Caco-2 (cell line): Measurements from ENCODE around the gene LHX5. TPM values are rescaled to one million over a fixed set of nuclear protein-coding genes. Genes with fewer than 3 reads are reported as not detected.

Experiments
- BruUV-seq: library from RNA; stranded (reverse); fragments of 400-500 nt; replicated peaks from 2 replicates; lab custom pipeline; 2021; lab: Mats Ljungman, UMichigan
- CTCF ChIA-PET: fragments of 300-600 bp; sonication (Branson Sonifier 250); formaldehyde crosslinking; loops from one replicate; lab custom pipeline; 2022; ENCODE audit warnings: antibody characterized with exemption; lab: Charles Lee
- POLR2A ChIA-PET: fragments of 300-600 bp; sonication (Branson Sonifier 250); formaldehyde crosslinking; loops from one replicate; lab custom pipeline; 2022; ENCODE audit warnings: antibody characterized with exemption; lab: Charles Lee
- DNase-seq, 2 experiments: peaks; one replicate each; pipeline versions ENCODE4 v3.0.0 to v3.0.0-alpha.2; 2020 to 2022
- H3K27me3 ChIP-seq: replicated peaks from 2 replicates; pipeline ENCODE4 v1.6.0; 2011; ENCODE audit warnings: low read length; ENCODE audit not compliant: control insufficient read depth, insufficient read depth
- H3K36me3 ChIP-seq: 2 replicates; pipeline ENCODE4 v1.5.1; 2011; ENCODE audit warnings: low read length; ENCODE audit not compliant: control insufficient read depth, insufficient read depth
- H3K4me1 ChIP-seq: fragments of 250-450 bp; sonication (Bioruptor Pico); 2 replicates; pipeline ENCODE4 v1.5.1; 2020; ENCODE audit warnings: mild to moderate bottlenecking
- H3K4me3 ChIP-seq: 2 replicates; pipeline ENCODE4 v1.5.1; 2011; ENCODE audit warnings: low read depth, mild to moderate bottlenecking, control low read depth, low read length
- H3K9me3 ChIP-seq: fragments of 250-450 bp; sonication (Bioruptor Pico); 2 replicates; pipeline ENCODE4 v1.5.1; 2020; ENCODE audit warnings: mild to moderate bottlenecking, moderate library complexity
- H3K27ac Mint-ChIP-seq: one replicate; pipeline ENCODE4 v1.8.0; 2022; ENCODE audit warnings: mixed read lengths; ENCODE audit not compliant: unreplicated experiment
- H3K27me3 Mint-ChIP-seq: one replicate; pipeline ENCODE4 v1.8.0; 2022; ENCODE audit warnings: mixed read lengths; ENCODE audit not compliant: insufficient read depth, unreplicated experiment
- H3K36me3 Mint-ChIP-seq: one replicate; pipeline ENCODE4 v1.8.0; 2022; ENCODE audit warnings: mild to moderate bottlenecking, mixed read lengths; ENCODE audit not compliant: insufficient read depth, unreplicated experiment
- H3K4me1 Mint-ChIP-seq: one replicate; pipeline ENCODE4 v1.8.0; 2022; ENCODE audit warnings: low read depth, mixed read lengths; ENCODE audit not compliant: unreplicated experiment
- H3K4me3 Mint-ChIP-seq: one replicate; pipeline ENCODE4 v1.8.0; 2022; ENCODE audit warnings: mild to moderate bottlenecking, moderate library complexity, mixed read lengths; ENCODE audit not compliant: unreplicated experiment
- H3K9me3 Mint-ChIP-seq: one replicate; pipeline ENCODE4 v1.8.0; 2022; ENCODE audit warnings: mixed read lengths; ENCODE audit not compliant: unreplicated experiment
- CTCF ChIP-seq, 2 experiments: fragments of 200-600 bp in 1 of 2; IDR thresholded peaks; 1 replicate in 1 of 2; 2 replicates in 1 of 2; pipeline versions ENCODE4 v1.5.1 to v1.8.0; 2011 to 2022; ENCODE audit warnings: antibody characterized with exemption in 1 of 2, control low read depth in 1 of 2, inconsistent platforms in 1 of 2, low read depth in 1 of 2, low read length in 1 of 2, mild to moderate bottlenecking in 1 of 2, moderate library complexity in 1 of 2; ENCODE audit not compliant: insufficient read depth in 1 of 2, severe bottlenecking in 1 of 2, unreplicated experiment in 1 of 2
- intact Hi-C: fragments of 100-400 bp; cut with micrococcal nuclease; formaldehyde crosslinking; loops from one replicate; pipeline ENCODE4 v1.10.0; 2022; ENCODE audit not compliant: unreplicated experiment
- total RNA-seq: library from RNA; stranded (reverse); gene quantifications from 2 replicates; pipeline ENCODE4 v1.2.3, GENCODE V29; 2022

The LHX5 gene
- total RNA-seq, 1 experiment from 2014 or later = 0.25 TPM

DNA sequence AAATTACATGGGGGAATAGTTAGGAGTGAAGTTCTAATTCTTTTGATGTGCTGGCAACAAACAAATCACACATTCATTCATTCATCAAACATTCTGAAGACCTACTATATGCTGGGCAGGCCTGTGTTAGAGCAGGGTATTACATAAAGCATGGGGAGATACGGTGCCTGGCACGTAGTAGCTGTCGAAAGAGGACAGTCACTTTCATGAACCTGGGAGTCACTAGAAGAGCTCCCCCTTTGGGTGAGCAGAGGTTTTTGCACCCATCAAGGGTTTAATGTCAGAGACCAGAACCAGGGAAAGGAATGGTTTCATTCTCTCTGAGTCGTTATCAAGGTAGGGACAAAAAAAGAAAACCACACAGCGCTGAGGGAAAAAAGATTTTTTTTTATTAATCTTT lies 10.0 kb downstream of the LHX5 start:
- no peak overlapping the region for H3K4me3 Mint-ChIP-seq
- peak in 1 of 2 experiments; percentile 55 for TF ChIP-seq CTCF (IDR thresholded peaks at IDR 0.05; ENCODE audit: insufficient read depth in 1 of 2, low read depth in 1 of 2, low read length in 1 of 2, severe bottlenecking in 1 of 2, unreplicated experiment in 1 of 2)
- no peaks in the 10 kb centered on the region for H3K9me3 Mint-ChIP-seq
- peaks cover 34% of the 10 kb centered on the region for H3K27me3 Mint-ChIP-seq
- H3K4me1 Mint-ChIP-seq = peaks cover 9% of the 10 kb centered on the region
- H3K36me3 ChIP-seq = no peaks in the 10 kb centered on the region
- intact Hi-C loops = loop anchor here (1.0 to 10.0 kb wide), 4 partner anchors 133 to 451 kb away; no protein-coding TSS in a partner anchor
- no peaks in the 10 kb centered on the region for H3K36me3 Mint-ChIP-seq
- H3K4me3 ChIP-seq = no peak overlapping the region
- H3K27ac Mint-ChIP-seq = no peak overlapping the region
- BruUV-seq = no TSS peak
- H3K9me3 ChIP-seq = no peaks in the 10 kb centered on the region
- ChIA-PET POLR2A (no interaction called here), CTCF (interaction anchor here (0.6 to 1.6 kb wide), 8 partner anchors 14 to 447 kb away, joined by 3 to 5 read pairs (median 4); no protein-coding TSS in a partner anchor)
- no peak for DNase-seq
- H3K27me3 ChIP-seq = peaks cover 2% of the 10 kb centered on the region
- H3K4me1 ChIP-seq = peaks cover 11% of the 10 kb centered on the region; the same call in 1 of the 2 replicates

GRCh38 chr12:113459981-113460380 lies 11.7 kb downstream of the LHX5 start:
- no peak overlapping the region for H3K4me3 Mint-ChIP-seq
- Histone ChIP-seq H3K9me3 (no peaks in the 10 kb centered on the region), H3K4me1 (peaks cover 9% of the 10 kb centered on the region; the same call in 1 of the 2 replicates), H3K27me3 (no peaks in the 10 kb centered on the region; the same call in none of the 2 replicates), H3K36me3 (no peaks in the 10 kb centered on the region), H3K4me3 (no peak overlapping the region)
- POLR2A ChIA-PET = interaction anchor here (0.6 kb wide), 1 partner anchor 169 kb away, joined by 3 read pairs; no protein-coding TSS in a partner anchor
- peaks cover 29% of the 10 kb centered on the region for H3K27me3 Mint-ChIP-seq
- H3K9me3 Mint-ChIP-seq = no peaks in the 10 kb centered on the region
- TF ChIP-seq CTCF (IDR thresholded peaks at IDR 0.05; ENCODE audit: insufficient read depth in 1 of 2, low read depth in 1 of 2, low read length in 1 of 2, severe bottlenecking in 1 of 2, unreplicated experiment in 1 of 2) = no peak
- CTCF ChIA-PET = interaction anchor here (0.7 kb wide), 1 partner anchor 339 kb away, joined by 3 read pairs; no protein-coding TSS in a partner anchor
- DNase-seq = no peak
- H3K36me3 Mint-ChIP-seq = no peaks in the 10 kb centered on the region
- intact Hi-C loops = loop anchor here (5.0 to 10.0 kb wide), 2 partner anchors 135 to 267 kb away; no protein-coding TSS in a partner anchor
- BruUV-seq = no TSS peak
- H3K27ac Mint-ChIP-seq = no peak overlapping the region
- peaks cover 9% of the 10 kb centered on the region for H3K4me1 Mint-ChIP-seq

- no TSS peak for BruUV-seq
- no peak overlapping the region for H3K4me3 Mint-ChIP-seq
Observed at GRCh38 chr12:113457710-113458109, 14.0 kb downstream of the LHX5 start.

More at GRCh38 chr12:113457710-113458109, 14.0 kb downstream of the LHX5 start:
- Mint-ChIP-seq H3K9me3 (no peaks in the 10 kb centered on the region), H3K4me1 (no peaks in the 10 kb centered on the region), H3K27me3 (peaks cover 22% of the 10 kb centered on the region), H3K27ac (no peak overlapping the region), H3K36me3 (no peaks in the 10 kb centered on the region)
- Histone ChIP-seq H3K27me3 (no peaks in the 10 kb centered on the region; the same call in 1 of the 2 replicates), H3K4me1 (no peaks in the 10 kb centered on the region), H3K9me3 (no peaks in the 10 kb centered on the region), H3K36me3 (no peaks in the 10 kb centered on the region), H3K4me3 (no peak overlapping the region)
- TF ChIP-seq CTCF (IDR thresholded peaks at IDR 0.05; ENCODE audit: insufficient read depth in 1 of 2, low read depth in 1 of 2, low read length in 1 of 2, severe bottlenecking in 1 of 2, unreplicated experiment in 1 of 2) = no peak
- DNase-seq = no peak
- ChIA-PET CTCF (no interaction called here), POLR2A (no interaction called here)
- intact Hi-C loops = no loop called here
